ENCODE measurements around the gene ADD2. TPM values are rescaled to one million over a fixed set of nuclear protein-coding genes. Genes with fewer than 3 reads are reported as not detected.

ADD2 gene
- total RNA-seq, 1 donor from 2014 or later = not detected

DNA sequence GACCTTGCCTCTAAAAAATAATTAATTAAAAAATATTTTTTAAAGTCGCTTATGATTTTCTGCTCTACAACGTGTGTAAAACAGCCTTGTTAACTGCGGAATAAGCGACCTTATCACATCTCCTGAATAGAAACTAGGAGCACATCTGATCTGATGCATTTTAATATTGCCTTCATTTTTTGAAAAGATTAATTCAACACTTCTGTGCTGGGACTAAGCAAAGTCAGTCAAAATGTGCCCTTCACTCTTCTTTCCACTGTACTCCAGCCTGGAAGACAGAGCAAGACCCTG lies 39.8 kb upstream of the ADD2 start:
- TF ChIP-seq, protein P1, sequence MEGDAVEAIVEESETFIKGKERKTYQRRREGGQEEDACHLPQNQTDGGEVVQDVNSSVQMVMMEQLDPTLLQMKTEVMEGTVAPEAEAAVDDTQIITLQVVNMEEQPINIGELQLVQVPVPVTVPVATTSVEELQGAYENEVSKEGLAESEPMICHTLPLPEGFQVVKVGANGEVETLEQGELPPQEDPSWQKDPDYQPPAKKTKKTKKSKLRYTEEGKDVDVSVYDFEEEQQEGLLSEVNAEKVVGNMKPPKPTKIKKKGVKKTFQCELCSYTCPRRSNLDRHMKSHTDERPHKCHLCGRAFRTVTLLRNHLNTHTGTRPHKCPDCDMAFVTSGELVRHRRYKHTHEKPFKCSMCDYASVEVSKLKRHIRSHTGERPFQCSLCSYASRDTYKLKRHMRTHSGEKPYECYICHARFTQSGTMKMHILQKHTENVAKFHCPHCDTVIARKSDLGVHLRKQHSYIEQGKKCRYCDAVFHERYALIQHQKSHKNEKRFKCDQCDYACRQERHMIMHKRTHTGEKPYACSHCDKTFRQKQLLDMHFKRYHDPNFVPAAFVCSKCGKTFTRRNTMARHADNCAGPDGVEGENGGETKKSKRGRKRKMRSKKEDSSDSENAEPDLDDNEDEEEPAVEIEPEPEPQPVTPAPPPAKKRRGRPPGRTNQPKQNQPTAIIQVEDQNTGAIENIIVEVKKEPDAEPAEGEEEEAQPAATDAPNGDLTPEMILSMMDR (IDR thresholded peaks at IDR 0.05; ENCODE audit: insufficient read depth, low read length, severe bottlenecking) = no peak
- Histone ChIP-seq H3K27me3 (ENCODE audit: control insufficient read depth, insufficient read depth, low read length) (peaks cover 5% of the 10 kb centered on the region), H3K36me3 (ENCODE audit: control insufficient read depth, insufficient read depth, low read length) (no peaks in the 10 kb centered on the region), H3K4me3 (ENCODE audit: low read depth, low read length) (no peak overlapping the region)
- DNase-seq (ENCODE audit: low read depth) = no peak
- no peak for FAIRE-seq

DNA sequence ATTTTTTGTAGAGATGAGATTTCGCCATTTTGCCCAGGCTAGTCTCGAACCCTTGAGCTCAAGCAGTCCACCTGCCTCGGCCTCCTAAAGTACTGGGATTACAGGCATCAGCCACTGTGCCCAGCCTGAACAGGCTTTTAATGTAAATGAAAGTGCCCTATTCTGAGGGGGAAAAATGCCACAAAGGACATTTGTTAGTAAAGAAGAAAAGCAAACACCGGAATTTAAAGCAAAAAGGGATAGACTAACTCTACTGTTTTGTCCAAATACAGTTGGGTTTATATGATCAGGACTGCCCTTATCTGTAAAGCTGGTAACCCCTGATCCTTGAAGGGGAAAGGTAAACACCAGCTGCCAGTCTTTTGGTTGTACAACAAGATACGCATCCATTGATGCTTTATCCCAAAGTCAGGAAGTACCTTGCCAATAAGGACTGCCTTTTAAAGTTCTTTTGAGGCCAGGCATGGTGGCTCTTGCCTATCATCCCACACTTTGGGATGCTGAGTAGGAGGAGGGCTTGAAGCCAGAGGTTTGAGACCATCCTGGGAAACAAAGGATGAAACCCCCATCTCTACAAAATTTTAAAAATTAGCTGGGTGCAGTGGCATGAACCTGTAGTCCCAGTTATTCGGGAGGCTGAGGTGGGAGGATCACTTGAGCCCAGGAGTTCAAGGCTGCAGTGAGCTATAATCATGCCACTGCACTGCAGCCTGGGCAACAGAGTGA lies 39.3 kb upstream of the ADD2 start:
- no peaks in the 10 kb centered on the region for H3K36me3 ChIP-seq (ENCODE audit: control insufficient read depth, insufficient read depth, low read length)
- peaks cover 5% of the 10 kb centered on the region for H3K27me3 ChIP-seq (ENCODE audit: control insufficient read depth, insufficient read depth, low read length)
- FAIRE-seq = no peak
- TF ChIP-seq, protein P1 (IDR thresholded peaks at IDR 0.05; ENCODE audit: insufficient read depth, low read length, severe bottlenecking) = no peak
- H3K4me3 ChIP-seq (ENCODE audit: low read depth, low read length) = no peak overlapping the region
- DNase-seq (ENCODE audit: low read depth) = no peak

- Histone ChIP-seq H3K4me3 (ENCODE audit: low read depth, low read length) (no peak overlapping the region), H3K36me3 (ENCODE audit: control insufficient read depth, insufficient read depth, low read length) (no peaks in the 10 kb centered on the region), H3K27me3 (ENCODE audit: control insufficient read depth, insufficient read depth, low read length) (peaks cover 5% of the 10 kb centered on the region)
- DNase-seq (ENCODE audit: low read depth) = no peak
- no peak for FAIRE-seq
- TF ChIP-seq, protein P1 (IDR thresholded peaks at IDR 0.05; ENCODE audit: insufficient read depth, low read length, severe bottlenecking) = no peak
Observed at GRCh38 chr2:70806620-70807019, 38.6 kb upstream of the ADD2 start.

GRCh38 chr2:70806013-70806412 lies 38.0 kb upstream of the ADD2 start:
- H3K36me3 ChIP-seq (ENCODE audit: control insufficient read depth, insufficient read depth, low read length) = no peaks in the 10 kb centered on the region
- TF ChIP-seq, protein P1 (IDR thresholded peaks at IDR 0.05; ENCODE audit: insufficient read depth, low read length, severe bottlenecking) = no peak
- no peak for DNase-seq (ENCODE audit: low read depth)
- peaks cover 5% of the 10 kb centered on the region for H3K27me3 ChIP-seq (ENCODE audit: control insufficient read depth, insufficient read depth, low read length)
- no peak overlapping the region for H3K4me3 ChIP-seq (ENCODE audit: low read depth, low read length)
- FAIRE-seq = no peak

GRCh38 chr2:70801607-70802263 lies 33.7 kb upstream of the ADD2 start:
- Histone ChIP-seq H3K4me3 (ENCODE audit: low read depth, low read length) (no peak overlapping the region), H3K36me3 (ENCODE audit: control insufficient read depth, insufficient read depth, low read length) (no peaks in the 10 kb centered on the region), H3K27me3 (ENCODE audit: control insufficient read depth, insufficient read depth, low read length) (no peaks in the 10 kb centered on the region)
- no peak for DNase-seq (ENCODE audit: low read depth)
- no peak for FAIRE-seq
- TF ChIP-seq, protein P1 (IDR thresholded peaks at IDR 0.05; ENCODE audit: insufficient read depth, low read length, severe bottlenecking) = no peak
